Astrocyte of the cerebellum (primary cell): Measurements from ENCODE around the gene CEP20.
A peak's percentile ranks its signal among the peaks of the same experiment; 100 is the strongest.
"Not testable (repeated sequence)": the region's sequence is repeated elsewhere in the genome, so short reads cannot be mapped to it uniquely, and the experiment has no call there.

Experiments
- DNase-seq: peaks from one replicate; pipeline ENCODE4 v3.0.0-alpha.2; 2011; ENCODE audit warnings: low read depth
- H3K4me3 ChIP-seq: 2 replicates; pipeline ENCODE4 v1.5.1; 2011; ENCODE audit warnings: mild to moderate bottlenecking, low read depth, low read length, moderate library complexity
- CTCF ChIP-seq: IDR thresholded peaks from 2 replicates; pipeline ENCODE4 v1.5.1; 2012; ENCODE audit warnings: low read length, low read depth, moderate library complexity, mild to moderate bottlenecking; ENCODE audit errors: missing control alignments
- in situ Hi-C: cut with HindIII; loops from 2 replicates; pipeline ENCODE4 v1.10.0; 2017; ENCODE audit warnings: low sequenced_read_pairs

CEP20 gene

DNA sequence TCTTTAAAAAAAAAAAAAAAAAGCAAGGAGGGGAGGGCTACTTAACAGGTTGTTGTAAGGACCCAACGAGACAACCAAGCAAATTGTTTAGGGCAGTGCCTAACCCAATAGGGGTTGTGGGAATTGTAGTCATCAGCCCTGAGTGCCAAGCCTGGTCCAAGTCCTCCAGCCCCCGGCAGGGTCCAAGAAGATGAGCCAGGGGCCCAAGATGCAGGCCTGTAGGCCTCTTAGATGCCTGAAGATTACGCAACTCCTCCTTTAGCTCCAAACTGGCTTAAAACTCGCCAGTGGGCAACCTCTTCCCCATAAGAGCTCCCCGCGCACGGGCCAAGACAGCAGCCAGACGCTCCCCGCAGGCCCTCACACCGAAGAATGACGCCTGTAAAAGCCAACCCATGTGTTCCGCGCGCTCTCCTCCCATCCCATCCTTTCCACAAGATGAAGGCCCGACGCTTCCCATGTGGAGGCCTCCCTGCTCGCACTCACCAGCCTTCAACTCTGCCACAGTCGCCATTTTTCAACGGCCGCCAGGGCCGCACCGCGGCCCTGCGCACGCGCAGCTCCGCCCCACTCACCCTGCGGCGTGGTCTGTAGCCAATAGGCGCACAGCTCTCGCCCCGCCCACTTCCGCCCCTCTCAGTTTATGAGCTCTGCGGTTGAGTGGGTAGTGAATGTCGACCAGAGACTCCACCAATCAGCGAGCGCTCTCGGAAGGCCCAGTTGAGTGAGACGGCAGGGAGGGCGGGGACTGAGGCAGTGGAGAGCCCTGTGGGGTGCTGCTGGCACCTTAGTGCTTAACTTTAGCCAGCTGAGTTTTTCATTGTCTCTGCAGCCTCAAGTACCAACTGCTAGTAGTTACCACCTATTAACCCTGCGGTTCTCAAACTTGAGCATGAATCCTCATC is at the start of gene CEP20:
Gene CEP20, minus strand, starts transcription at position 532 of the 905 bp plus-strand sequence. Its CDS starts 18 bp downstream, at position 514.
- in situ Hi-C loops, result loop anchor here (25.0 kb wide), 1 partner anchor 99 kb away; no protein-coding TSS in a partner anchor
- peak; percentile 97 for DNase-seq
- H3K4me3 ChIP-seq, result peak within 1 kb of the TSS; percentile 74
- TF ChIP-seq CTCF, result peak; percentile 22

DNA sequence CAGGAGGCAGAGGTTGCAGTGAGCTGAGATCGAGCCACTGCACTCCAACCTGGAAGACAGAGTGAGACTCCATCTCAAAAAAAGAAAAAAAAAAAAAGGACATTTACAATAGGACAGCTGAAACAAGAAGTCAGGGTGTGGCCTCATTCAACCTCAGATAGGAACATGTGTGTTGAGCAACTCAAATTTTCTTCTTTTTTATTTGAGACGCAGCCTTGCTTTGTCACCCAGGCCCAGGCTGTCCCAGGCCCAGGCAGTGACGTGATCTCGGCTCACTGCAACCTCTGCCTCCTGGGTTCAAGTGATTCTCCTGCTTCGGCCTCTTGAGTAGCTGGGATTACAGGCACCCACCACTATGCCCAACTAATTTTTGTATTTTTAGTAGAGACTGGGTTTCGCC is 48.4 kb upstream of the CEP20 start:
- in situ Hi-C loops, DNase-seq: not testable (repeated sequence)

DNA sequence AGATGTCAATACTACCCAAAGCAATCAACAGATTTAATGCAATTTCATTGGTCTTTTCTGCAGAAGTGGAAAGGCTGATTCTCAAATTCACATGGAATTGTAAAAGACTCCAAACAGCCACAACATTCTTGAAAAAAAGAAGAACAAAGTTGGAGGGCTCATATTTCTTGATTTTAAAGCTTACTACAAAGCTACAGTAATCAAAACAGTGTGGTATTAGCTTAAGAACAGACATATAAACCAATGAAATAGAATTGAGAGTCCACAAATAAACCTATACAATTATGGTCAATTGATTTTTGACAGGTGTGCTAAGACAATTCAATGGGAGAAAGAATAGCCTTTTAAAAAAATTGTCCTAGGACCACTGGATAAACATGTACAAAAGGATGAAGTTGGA is 46.6 kb upstream of the CEP20 start:
- in situ Hi-C loops, result no loop called here
- TF ChIP-seq CTCF, result no peak
- no peak for DNase-seq
- no peak overlapping the region for H3K4me3 ChIP-seq

More for the DNA sequence above, 48.4 kb upstream of the CEP20 start:
- not testable (repeated sequence) for H3K4me3 ChIP-seq

DNA sequence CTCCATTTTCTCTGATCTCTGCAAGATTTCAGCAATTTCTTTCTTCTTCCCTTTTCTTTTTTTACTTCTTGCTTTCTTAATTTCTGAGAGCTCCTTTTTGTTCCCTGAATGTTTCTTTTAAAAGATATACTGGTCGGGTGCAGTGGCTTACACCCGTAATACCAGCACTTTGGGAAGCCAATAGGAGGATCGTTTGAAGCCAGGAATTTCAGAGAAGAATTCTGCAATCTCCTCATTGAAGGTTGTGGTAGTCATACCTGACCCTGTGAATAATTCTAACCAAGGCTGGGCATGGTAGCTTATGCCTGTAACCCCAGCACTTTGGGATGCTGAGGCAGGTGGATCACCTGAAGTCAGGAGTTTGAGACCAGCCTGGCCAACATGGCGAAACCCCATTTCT is 45.4 kb upstream of the CEP20 start:
- no peak for TF ChIP-seq CTCF

DNA sequence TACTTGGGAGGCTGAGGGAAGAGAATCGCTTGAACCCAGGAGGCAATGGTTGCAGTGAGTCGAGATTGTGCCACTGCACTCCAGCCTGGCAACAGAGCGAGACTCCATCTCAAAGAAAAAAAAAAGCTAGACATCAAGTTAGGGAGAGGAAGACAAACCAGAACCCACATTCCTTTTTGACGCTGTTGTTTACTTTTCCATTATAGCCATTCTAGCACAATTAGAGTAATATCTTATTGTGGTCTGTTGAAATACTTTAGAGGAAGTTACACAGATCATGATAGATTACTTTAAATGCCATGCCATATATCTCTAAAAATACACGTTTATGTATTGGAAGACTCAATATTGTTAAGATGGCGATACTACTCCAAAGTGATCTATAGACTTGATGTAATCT is 44.5 kb upstream of the CEP20 start:
- no peak for DNase-seq
- in situ Hi-C loops, result no loop called here
- TF ChIP-seq CTCF, result no peak
- H3K4me3 ChIP-seq, result no peak overlapping the region

More for the DNA sequence above, 45.4 kb upstream of the CEP20 start:
- DNase-seq, result no peak
- in situ Hi-C loops, result no loop called here
- H3K4me3 ChIP-seq, result no peak overlapping the region

DNA sequence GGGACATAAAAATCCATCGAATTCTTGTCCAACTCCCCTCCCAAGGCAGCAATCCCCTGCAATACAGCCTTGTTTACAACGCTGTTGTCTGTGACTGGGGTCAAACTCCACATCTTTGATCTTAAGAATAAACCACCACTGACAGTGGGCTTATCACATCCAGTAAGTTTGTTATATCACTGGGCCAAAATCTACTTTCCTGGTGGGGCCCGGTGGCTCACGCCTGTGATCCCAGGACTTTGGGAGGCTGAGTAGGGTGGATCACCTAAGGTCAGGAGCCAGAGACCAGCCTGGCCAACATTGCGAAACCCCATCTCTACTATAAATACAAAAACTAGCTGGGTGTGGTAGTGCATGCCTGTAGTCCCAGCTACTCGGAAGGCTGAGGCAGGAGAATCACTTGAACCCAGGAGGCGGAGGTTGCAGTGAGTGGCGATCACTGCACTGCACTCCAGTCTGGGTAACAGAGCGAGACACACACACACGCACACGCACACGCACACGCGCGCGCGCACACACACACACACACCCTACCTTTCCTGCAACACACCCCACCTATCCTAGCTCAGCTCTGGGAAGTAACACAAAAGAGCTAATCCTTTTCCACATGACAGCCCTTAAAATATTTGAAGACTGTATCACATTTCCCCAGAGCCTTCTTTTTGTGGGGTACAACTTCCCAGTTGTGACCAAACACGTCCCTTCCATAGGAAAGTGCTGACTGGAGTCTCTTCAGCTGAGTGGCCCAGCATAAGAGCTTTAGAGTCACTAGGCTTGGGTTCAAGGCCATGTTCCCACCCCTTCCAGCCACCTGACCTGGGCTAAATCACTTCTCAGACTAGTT is 40.1 kb upstream of the CEP20 start:
- H3K4me3 ChIP-seq, result no peak overlapping the region
- TF ChIP-seq CTCF, result no peak
- DNase-seq, result no peak
- in situ Hi-C loops, result no loop called here

DNA sequence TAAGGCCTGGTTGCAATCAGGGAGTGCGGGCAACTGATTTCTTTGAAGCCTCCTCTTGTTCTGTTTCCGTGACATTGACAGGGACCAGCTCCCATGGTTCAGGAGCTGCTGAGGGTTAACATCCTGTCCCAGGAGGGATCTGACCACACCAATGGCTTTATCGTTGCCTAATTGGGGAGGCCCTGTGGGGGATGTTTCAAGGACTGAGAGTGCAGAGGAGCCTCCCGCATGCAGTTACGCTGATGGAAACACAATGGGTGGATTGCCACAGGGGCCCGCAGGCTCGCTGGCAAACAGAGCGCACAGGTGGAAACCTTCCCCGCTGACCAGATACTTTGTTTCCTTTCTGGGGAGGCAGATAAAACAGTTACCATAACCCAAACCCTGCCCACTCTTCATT is 37.2 kb upstream of the CEP20 start:
- no peak for DNase-seq
- TF ChIP-seq CTCF, result no peak
- H3K4me3 ChIP-seq, result no peak overlapping the region
- in situ Hi-C loops, result no loop called here
